A549 (cell line): ENCODE data around the gene UCKL1.

Experiments used
- CEBPB ChIP-seq, 2 experiments: fragments of >200 bp in 1 of 2; sonication (Bioruptor Twin) in 1 of 2; formaldehyde crosslinking in 1 of 2; IDR thresholded peaks; 2 replicates each; pipeline ENCODE4 v1.6.1; 2012 to 2016
- CHD2 ChIP-seq: fragments of 150-350 bp; IDR thresholded peaks from 2 replicates; pipeline ENCODE4 v1.6.1; 2014; ENCODE audit warnings: low read length; ENCODE audit not compliant: partially characterized antibody
- FOXS1 ChIP-seq: fragments of 250-450 bp; sonication (Bioruptor Pico); IDR thresholded peaks from 2 replicates; pipeline ENCODE4 v1.5.0; 2020; ENCODE audit warnings: mild to moderate bottlenecking, moderate library complexity
- HOXA7 ChIP-seq: fragments of 250-450 bp; sonication (Bioruptor Pico); IDR thresholded peaks from 2 replicates; pipeline ENCODE4 v1.5.0; 2020; ENCODE audit warnings: mild to moderate bottlenecking, moderate library complexity
- KDM5A ChIP-seq: fragments of 200-600 bp; sonication (generic); IDR thresholded peaks from 2 replicates; pipeline ENCODE4 v1.6.1; 2016; ENCODE audit warnings: antibody characterized with exemption, mild to moderate bottlenecking
- MAFK ChIP-seq: fragments of 450-650 bp; IDR thresholded peaks from 2 replicates; pipeline ENCODE4 v1.6.1; 2014; ENCODE audit not compliant: partially characterized antibody
- MYC ChIP-seq: IDR thresholded peaks from 2 replicates; pipeline ENCODE4 v1.6.1; 2012; ENCODE audit warnings: mild to moderate bottlenecking, inconsistent platforms, low read length, improper control_type of control experiment, borderline replicate concordance
- POLR2A ChIP-seq: IDR thresholded peaks from 2 replicates; pipeline ENCODE4 v1.6.1; 2012; ENCODE audit warnings: mild to moderate bottlenecking, low read length
- ZFP36 ChIP-seq: fragments of 450-650 bp; IDR thresholded peaks from 2 replicates; pipeline ENCODE4 v1.6.1; 2014; ENCODE audit warnings: borderline replicate concordance; ENCODE audit not compliant: partially characterized antibody
- TF ChIP-seq, protein P1 (sequence below): fragments of >200 bp; sonication (Bioruptor Twin); formaldehyde crosslinking; IDR thresholded peaks from 3 replicates; pipeline ENCODE4 v1.5.1; 2016
- TF ChIP-seq, protein P2 (sequence below): fragments of 200-600 bp; sonication (generic); IDR thresholded peaks from 2 replicates; pipeline ENCODE4 v1.6.1; 2016; ENCODE audit warnings: antibody characterized with exemption, mild to moderate bottlenecking, moderate library complexity
- TF ChIP-seq, protein P3 (sequence below): IDR thresholded peaks from 2 replicates; pipeline ENCODE4 v1.6.1; 2012
- TF ChIP-seq, protein P4 (sequence below): fragments of 450-650 bp; IDR thresholded peaks from 2 replicates; pipeline ENCODE4 v1.6.1; 2014; ENCODE audit warnings: antibody characterized with exemption

DNA sequence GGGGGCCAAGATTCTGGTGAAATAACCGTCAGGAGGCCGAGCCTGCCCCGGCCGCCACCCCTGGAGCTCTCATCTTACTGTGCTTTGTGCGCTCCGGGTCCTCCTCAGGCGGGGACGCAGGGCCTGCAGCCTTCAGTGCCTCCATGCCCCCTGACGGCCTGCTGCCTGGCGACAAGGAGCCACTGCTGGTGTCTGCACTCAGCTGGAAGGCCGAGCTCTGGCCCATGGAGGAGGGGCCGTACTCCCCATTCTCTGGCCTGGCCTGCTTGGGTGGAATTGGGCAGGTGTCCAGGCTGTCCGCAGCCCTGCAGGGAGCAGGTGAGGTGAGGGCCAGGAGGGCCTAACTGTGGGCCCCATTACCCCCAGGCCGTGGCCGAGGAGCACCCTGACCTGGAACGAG lies 8.2 kb upstream of the UCKL1 start:
- TF ChIP-seq, protein P1, sequence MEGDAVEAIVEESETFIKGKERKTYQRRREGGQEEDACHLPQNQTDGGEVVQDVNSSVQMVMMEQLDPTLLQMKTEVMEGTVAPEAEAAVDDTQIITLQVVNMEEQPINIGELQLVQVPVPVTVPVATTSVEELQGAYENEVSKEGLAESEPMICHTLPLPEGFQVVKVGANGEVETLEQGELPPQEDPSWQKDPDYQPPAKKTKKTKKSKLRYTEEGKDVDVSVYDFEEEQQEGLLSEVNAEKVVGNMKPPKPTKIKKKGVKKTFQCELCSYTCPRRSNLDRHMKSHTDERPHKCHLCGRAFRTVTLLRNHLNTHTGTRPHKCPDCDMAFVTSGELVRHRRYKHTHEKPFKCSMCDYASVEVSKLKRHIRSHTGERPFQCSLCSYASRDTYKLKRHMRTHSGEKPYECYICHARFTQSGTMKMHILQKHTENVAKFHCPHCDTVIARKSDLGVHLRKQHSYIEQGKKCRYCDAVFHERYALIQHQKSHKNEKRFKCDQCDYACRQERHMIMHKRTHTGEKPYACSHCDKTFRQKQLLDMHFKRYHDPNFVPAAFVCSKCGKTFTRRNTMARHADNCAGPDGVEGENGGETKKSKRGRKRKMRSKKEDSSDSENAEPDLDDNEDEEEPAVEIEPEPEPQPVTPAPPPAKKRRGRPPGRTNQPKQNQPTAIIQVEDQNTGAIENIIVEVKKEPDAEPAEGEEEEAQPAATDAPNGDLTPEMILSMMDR, result no peak
- no peak for TF ChIP-seq FOXS1 (CRISPR knock-in tag)
- TF ChIP-seq, protein P2, sequence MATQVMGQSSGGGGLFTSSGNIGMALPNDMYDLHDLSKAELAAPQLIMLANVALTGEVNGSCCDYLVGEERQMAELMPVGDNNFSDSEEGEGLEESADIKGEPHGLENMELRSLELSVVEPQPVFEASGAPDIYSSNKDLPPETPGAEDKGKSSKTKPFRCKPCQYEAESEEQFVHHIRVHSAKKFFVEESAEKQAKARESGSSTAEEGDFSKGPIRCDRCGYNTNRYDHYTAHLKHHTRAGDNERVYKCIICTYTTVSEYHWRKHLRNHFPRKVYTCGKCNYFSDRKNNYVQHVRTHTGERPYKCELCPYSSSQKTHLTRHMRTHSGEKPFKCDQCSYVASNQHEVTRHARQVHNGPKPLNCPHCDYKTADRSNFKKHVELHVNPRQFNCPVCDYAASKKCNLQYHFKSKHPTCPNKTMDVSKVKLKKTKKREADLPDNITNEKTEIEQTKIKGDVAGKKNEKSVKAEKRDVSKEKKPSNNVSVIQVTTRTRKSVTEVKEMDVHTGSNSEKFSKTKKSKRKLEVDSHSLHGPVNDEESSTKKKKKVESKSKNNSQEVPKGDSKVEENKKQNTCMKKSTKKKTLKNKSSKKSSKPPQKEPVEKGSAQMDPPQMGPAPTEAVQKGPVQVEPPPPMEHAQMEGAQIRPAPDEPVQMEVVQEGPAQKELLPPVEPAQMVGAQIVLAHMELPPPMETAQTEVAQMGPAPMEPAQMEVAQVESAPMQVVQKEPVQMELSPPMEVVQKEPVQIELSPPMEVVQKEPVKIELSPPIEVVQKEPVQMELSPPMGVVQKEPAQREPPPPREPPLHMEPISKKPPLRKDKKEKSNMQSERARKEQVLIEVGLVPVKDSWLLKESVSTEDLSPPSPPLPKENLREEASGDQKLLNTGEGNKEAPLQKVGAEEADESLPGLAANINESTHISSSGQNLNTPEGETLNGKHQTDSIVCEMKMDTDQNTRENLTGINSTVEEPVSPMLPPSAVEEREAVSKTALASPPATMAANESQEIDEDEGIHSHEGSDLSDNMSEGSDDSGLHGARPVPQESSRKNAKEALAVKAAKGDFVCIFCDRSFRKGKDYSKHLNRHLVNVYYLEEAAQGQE, result no peak
- TF ChIP-seq, protein P3, sequence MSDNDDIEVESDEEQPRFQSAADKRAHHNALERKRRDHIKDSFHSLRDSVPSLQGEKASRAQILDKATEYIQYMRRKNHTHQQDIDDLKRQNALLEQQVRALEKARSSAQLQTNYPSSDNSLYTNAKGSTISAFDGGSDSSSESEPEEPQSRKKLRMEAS, result no peak
- TF ChIP-seq ZFP36, result no peak
- no peak for TF ChIP-seq POLR2A
- TF ChIP-seq KDM5A, result no peak
- no peak for TF ChIP-seq MYC
- TF ChIP-seq, protein P4, sequence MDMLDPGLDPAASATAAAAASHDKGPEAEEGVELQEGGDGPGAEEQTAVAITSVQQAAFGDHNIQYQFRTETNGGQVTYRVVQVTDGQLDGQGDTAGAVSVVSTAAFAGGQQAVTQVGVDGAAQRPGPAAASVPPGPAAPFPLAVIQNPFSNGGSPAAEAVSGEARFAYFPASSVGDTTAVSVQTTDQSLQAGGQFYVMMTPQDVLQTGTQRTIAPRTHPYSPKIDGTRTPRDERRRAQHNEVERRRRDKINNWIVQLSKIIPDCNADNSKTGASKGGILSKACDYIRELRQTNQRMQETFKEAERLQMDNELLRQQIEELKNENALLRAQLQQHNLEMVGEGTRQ, result no peak
- no peak for TF ChIP-seq CHD2
- TF ChIP-seq CEBPB (IDR thresholded peaks at IDR 0.05), result no peak
- no peak for TF ChIP-seq MAFK
- TF ChIP-seq HOXA7 (CRISPR knock-in tag), result no peak
